Cerebellar cortex (tissue), 1 donor: ENCODE measurements around the gene TRMT61B.

Experiments
- DNase-seq: peaks from one replicate; pipeline ENCODE4 v3.0.0-alpha.2; 2015; ENCODE audit warnings: low spot score

The TRMT61B gene

DNA sequence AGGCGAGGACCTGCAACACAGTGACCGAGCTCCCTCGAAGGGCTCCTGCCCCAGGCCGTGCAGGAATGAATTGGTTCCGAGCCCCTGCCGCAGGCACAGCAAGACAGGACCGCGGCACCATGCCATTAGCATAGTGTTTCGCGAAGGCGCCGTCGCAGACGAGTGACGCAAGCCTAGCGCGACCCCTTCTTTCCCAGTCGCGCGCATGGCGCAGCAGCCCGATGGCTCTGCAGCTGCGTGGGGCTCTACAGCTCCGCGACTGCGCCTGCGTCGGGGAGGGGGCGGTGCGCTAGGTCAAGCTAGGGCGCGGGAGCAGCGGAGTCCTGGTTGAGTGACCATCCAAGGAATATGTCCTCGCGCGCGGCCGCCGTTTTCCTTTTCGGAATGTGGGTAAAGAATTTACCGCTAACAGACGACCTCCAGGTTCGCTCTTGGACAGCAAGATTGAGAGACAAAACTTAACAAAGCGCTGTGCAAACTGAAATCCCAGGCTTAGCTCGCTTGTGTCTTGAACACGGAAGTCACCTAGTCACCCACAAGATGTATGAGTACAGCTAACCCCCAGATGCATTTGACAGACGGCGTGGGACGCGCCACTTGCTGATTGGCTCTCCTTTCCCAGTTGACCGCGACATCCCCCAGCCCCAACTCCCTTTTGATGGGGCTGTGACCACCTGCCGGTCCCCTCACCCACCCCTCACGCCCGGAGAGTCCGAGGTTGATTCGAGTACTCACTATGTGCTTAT lies at the start of gene TRMT61B:
TRMT61B (minus strand) TSS at position 164 of the 746 bp plus-strand sequence; CDS start at position 132, 32 bp downstream.
- peak; percentile 93 for DNase-seq

DNA sequence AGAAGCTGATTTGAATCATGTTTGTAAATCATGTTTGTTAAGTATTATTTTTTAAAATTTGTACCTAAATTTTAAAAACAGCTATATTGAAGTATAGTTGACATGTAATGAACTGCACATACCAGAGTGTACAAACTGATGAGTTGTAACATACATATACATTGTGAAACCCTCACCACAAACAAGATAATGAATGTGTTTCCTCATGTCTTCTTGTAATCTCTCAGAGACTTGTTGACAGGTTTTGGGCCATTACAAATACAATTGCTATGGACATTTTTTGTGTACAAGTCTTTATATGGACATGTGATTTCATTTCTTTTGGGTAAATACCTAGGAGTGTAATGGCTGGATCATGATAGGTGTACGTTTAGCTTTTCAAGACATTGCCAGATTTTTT lies 45.8 kb upstream of the TRMT61B start:
- no peak for DNase-seq

DNA sequence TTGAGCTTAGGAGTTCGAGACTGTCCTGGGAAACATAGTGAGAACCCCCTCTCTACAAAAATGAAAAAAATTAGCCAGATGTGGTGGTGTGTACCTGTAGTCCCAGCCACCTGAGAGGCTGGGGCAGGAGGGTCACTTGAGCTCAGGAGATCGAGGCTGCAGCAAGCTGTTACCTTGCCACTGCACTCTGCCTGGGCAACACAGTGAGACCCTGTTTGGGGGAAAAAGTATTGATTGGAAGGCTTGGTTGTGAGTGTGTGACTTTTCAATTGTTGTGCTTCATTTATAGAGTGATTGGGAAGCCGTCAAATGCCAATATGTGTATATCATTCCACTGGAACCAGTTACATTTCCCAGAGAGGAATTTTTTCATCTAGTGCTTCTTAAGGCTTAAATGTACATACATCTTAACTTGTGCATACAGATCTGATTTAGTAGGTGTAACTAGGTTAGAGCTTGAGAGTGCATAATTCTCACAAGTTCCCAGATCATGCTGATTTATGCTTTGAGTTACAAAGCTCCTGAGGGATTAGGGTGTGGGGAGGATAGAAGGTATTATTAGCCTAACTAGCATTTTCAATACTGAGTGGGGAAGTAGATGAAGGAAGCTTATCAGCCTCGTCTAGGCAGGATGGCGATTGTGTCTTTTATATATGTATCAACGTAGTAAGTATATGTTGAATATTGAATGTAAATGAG lies 39.7 kb upstream of the TRMT61B start:
- DNase-seq: no peak

DNA sequence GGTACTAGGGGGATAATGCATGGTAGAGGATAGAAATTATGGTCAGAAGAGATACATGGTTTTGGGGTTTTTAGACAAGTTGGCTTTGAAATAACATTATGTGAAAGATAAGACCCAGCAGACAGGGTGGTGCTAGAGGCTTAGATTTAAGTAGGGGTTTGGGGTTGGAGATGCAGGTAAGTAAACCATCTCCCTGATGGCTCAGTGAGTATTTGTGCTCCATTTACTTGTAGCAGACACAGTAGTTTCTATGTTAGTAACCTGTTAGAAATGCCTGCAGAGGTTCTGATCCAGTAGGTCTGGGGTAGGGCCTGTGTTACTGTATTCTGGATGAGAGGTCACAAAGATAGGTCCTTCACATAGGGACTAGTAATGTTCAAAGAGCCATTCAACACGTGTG lies 38.1 kb upstream of the TRMT61B start:
- DNase-seq: no peak

DNA sequence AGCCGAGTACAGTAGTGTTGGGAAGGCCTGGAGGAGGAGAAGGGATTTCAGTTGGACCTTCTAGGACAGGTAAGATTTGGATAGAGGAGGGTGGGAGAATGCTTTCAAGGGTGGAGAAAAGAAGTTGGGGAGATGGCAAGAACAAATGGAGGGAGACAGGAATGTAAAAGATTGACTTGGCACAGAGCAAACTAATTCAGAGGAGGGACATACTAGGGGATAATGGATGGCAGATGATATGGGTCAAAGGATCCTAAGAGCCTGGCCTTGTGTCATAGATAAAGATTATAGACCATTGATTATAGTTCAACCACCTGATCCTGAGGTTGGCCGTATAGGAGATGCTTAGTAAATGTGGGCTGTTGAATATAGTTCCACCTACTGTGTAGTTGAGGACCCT lies 36.7 kb upstream of the TRMT61B start:
- DNase-seq: no peak

DNA sequence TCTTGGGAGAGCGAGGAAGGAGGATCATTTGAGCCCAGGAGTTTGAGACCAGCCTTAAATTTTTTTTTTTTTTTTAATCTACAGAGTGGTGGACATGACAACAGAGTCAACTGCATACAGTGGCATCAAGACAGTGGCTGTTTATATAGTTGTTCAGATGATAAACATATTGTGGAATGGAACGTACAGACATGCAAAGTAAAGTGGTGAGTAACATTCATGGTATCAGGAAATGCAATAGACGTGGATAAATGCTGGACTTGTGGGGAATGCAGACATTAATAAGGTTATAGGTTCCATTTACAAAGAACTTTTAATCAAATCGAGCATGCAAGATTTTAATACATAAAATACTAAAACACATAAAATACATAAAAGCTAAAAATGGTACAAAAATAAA lies 36.3 kb upstream of the TRMT61B start:
- DNase-seq: no peak

DNA sequence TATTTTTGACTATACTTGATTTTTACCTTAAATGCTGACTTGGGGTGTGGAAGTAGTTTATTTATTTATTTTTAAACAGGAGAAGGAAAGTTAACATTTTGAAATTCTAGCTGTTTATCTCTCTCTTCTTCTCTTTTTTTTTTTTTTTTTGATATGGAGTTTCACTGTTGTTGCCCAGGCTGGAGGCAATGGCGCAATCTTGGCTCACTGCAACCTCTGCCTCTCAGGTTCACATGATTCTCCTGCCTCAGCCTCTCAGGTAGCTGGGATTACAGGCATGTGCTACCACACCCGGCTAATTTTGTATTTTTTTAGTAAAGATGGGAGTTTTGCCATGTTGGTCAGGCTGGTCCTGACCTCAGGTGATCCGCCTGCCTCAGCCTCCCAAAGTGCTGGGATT lies 35.4 kb upstream of the TRMT61B start:
- DNase-seq: no peak

DNA sequence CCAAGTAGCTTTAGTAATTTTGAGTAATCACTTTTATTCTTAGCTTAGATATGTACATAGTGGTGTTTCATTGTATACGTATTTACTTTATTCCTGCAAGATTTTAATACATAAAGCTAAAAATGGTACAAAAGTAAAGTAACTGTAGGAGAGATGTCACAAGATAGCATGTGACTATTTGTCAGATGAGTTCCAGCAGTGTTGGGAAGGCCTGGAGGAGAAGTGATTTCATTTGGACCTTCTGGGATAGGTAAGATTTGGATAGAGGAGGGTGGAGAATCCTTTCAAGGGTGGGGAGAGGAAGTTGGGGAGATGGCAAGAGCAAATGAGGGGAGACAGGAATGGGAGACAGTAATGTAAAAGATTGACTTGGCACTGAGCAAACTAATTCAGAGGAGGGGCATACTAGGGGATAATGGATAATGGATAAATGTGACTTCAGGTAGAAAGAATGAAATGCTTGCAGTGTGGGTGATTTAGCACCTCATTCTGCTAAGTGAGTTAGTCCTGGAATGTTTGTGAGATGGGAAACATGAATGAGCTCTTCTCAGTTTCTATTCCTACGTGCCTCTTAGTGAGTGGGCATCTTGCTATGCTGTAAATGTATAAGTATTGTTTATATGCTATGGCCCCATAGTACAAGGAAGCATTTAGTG lies 34.8 kb upstream of the TRMT61B start:
- DNase-seq: no peak

DNA sequence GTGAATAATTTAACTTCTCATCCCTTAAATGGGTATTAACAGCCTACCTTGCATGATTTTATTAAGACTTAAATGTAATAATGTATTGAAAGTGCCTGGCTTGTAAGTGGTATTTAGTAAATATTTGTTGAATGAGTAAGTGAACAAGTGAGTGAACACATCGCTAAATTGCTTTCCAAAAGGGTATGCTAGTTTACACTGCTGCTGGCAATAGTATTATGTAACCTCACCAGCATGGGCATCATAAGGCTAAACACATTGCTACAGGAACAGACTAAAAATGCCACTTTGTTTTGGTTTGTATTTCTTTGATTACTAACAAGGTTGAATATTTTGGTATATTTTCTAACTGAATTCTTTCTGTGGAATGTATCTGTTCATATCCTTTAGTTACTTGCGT lies 34.2 kb upstream of the TRMT61B start:
- no peak for DNase-seq

DNA sequence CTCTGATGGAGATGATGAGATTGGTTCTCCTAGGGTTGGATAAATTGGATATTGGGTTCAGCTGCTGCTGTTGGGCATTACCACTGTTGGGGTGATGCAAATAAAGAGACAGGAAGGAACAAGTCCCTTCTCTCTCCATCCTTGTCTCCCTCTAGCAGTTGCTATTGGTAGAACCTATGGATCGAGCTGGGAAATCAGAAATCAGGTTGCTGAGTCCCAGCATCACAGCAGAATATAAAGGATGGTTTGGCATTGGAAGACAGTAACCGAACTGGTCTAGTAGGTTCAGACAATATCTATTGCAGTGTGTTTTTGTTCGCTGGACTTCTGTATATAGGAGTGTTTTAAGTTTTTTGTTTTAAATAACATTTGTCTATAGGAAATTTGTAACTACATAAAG lies 32.5 kb upstream of the TRMT61B start:
- DNase-seq: no peak

DNA sequence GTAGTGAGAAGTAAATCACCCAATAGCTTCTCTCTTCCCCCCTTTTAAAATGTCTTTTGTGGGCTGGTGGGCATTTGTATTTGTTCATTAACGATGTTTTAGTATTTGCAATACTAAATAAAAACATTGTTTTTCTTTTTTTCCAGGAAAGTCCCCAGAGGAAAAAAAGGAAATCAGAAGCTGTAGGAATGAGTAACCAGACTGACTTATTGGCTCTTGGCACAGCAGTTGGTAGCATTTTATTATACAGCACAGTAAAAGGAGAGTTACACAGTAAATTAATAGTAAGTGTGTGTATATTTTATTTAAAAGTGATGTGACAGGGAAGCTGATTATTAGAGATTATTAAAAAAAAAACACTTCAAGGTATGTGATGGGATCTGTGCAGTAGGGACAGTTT lies 31.7 kb upstream of the TRMT61B start:
- no peak for DNase-seq

DNA sequence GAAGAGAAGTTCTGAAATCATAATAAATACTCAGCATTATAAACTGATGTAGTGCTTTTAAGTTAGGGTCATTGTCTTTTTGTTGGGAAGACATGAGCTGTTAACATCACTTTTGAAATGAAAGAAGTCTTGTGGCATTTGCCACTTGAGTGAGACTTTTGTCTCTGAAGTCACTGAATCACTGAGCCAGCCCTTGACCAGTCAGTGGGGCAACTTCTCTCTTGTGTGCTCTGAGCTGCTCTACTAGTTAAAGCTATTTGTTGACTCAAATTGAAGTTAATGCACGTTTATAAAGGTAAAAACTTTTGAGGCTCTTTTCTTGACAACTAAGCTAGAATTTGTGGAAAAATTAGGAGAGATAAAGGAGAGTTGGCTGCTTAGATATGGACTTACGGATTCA lies 31.1 kb upstream of the TRMT61B start:
- no peak for DNase-seq

DNA sequence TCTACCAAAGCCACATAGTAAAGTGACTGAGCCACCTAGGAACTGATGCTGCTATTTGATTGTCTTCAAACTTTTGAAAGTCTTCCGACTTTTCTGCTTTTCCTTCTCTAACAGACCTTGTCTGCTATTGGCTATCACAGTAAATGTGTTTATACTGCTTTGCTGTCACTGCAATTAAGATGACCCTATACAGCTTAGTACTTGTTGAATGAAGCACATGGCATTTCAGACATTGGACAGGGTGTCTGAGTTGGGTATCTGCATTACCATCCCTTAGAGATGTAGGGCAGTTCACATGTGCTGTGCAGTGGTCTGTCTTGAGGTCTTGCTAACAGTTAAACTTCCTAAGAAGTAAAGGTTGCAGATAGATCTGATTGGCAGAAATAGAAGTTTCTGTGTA lies 27.9 kb upstream of the TRMT61B start:
- DNase-seq: no peak

DNA sequence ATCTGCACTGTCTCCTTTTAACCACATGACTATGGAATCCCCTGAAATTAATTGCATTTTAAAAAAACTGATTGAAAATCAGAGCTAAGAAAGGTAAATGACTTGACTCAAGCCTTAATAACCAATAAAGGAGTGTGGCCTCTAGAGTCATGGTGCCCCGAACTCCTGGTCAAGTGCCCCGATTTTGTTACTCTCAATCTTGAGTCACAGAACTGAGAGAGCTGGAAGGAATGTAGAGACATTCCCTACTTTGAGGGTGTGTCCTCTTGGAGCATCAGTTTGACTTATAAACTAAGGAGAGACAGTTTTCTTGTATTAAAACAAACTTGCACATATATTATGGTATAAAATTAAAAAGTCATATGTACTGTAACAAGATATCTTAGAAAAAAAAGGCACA lies 26.8 kb upstream of the TRMT61B start:
- no peak for DNase-seq

DNA sequence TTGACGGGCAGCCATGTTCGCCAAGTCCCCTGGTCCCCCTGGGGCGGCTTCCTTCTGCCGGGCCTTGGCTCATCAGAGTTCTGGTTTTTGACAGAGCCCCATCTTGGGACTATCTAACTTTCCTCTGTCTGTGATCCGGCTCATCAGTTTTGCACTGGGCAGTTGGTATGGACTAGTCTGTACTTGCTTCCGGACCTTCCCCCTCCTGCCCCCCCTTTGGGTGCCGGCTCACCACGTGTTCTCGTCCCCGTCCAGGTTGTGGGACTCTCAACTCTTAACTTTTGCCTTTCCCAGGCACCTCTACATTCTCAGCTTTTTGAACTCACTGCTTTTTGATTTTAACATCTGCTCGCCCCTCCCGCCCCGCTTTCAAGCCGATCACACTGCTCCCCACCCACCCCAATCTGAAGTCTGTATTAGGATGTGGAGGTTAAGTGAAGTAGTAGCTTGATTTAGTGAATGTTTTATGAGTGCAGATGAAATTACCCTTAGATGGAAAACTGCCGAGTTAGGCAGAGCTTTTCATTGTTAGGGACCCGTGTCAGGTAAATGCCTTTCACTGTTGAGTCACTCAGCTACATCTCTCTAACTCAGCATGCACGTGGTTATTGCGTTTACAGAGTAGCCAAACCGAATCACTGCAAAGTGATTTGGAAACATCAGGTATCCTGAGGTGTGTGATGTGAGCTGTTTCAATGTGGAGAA lies 25.2 kb upstream of the TRMT61B start:
- DNase-seq: peak; percentile 14

DNA sequence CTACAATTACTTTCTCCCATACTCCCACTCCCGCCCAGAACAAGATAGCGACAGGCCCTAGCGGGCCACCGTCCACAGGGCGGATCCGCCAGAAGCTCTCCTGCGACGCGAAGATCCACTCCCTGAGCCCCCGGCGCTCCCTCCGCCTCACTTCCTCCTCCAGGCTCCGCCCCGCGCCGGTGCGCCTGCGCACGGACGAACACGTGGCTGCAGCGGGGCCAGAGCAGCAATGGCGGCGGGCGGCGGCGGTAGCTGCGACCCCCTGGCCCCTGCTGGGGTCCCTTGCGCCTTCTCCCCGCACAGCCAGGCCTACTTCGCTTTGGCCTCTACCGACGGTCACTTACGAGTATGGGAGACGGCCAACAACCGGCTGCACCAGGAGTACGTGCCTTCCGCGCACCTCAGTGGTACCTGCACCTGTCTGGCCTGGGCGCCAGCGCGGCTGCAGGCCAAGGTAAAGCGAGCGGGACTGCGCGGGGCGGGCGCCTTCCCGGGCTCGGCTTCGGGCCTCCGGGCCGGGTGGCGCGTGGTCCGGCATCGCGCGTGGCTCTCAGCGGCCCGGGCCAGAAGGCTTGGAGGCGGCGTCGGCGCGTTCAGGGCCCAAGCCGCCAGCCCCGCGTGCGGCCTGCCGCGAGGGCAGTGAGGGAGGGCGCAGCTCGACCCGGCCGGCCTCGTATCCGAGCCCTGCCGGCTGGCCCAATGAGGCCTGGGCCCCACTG lies 24.5 kb upstream of the TRMT61B start, which contains the start of gene WDR43:
WDR43 (plus strand) TSS at position 198 of the 719 bp plus-strand sequence; CDS start at position 230, 32 bp downstream.
- DNase-seq: peak; percentile 98

DNA sequence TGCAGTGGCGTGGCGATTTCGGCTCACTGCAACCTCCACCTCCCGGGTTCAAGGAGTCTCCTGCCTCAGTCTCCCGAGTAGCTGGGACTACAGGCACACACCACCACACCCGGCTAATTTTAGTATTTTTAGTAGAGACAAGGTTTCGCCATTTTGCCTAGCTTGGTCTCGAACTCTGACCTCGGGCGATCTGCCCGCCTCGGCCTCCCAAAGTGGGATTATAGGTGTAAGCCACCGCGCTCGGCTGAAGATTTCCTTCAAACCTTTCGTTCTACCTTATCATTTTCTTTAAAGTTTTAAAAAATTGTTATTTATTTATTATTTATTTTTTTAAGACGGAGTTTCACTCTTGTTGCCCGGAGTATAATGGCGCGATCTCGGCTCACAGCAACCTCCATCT lies 23.4 kb upstream of the TRMT61B start:
- DNase-seq: no peak

DNA sequence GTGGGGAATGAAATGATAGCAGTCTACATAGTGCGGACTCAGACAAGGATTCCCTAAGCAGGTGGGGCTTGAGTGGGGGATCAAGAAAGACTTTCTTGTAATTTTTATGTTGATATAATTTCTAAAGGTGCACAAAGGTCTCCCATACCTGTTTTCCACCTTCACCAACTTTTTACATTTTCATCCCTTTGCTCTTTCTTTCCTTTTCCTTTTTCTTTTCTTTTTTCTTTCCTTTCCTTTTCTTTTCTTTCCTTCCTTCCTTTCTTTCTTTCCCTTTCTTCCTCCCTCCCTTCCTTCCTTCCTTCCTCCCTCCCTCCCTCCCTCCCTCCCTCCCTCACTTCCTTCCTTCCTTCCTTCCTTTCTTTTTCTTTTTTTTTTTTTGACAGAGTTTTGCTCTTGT lies 10.1 kb upstream of the TRMT61B start:
- no peak for DNase-seq

DNA sequence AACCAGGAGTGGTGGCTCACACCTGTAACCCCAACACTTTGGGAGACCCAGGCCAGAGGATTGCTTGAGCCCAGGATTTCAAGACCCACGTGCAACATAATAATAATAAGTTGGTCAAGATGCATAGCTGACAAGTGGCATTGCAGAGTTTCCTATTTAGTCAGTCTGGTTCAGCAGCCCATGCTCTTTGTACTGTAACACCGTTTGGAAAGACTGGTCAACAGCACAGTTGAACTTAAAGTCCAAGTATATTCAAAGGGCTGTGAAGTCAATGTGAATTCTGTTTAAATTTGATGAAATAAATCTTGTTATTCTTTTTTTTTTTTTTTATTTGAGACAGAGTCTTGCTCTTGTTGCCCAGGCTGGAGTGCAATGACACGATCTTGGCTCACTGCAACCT lies 1.5 kb upstream of the TRMT61B start:
- no peak for DNase-seq

DNA sequence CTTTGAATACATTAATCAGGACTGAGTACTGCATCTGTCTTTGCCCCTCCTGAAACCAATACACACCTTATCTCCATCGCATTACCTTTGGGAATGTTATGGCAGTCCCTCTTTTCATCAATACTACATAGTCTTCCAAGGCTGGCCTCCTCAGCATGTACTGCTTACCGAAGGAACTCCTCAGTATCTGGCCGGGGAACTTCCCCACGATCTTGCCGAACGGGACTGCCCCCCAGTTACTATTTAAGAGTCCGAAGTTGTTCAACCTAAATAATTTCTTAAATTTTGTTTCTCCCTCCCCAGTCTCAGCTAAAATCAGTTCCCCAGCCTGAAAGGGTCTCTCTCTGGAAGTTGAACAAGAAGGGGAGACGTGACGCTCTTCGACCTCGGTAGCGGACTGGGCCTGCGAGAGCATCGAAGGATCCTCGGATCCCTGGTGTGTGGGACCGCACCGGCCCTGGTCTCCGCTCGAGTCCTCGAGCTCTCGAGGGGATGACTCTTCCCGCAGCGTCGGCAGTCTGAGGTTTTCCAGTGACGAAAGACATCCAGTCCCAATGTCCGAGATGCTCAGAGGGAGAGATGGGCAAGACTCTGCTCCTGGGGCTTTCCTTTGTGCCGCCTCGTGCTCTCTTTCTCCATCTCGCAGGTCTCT lies 489 bp downstream of the TRMT61B start:
- peak; percentile 14 for DNase-seq

DNA sequence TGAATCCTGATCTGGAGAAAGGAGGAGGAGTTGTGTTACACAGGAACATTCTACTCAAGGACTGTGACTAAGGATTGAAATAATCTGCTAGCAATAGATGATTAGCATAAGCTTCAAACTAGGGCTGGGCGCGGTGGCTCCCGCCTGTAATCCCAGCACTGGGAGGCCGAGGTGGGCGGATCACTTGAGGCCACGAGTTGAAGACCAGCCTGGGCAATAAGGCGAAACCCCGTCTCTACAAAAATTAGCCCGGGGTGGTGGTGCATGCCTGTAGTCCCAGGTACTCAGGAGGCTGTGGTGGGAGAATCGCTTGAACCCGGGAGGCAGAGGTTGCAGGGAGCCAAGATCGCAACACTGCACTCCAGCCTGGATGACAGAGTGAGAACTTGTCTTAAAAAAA lies 1.5 kb downstream of the TRMT61B start:
- DNase-seq: no peak
